M059J (cell line): Measurements from ENCODE around the gene HMSD. TPM values are rescaled to one million over a fixed set of nuclear protein-coding genes. Genes with fewer than 3 reads are reported as not detected.
A peak's percentile ranks its signal among the peaks of the same experiment; 100 is the strongest.

Experiments used
- DNase-seq: peaks from one replicate; pipeline ENCODE4 v3.0.0-alpha.2; 2012; ENCODE audit warnings: low read depth
- total RNA-seq: library from RNA; depleted of rRNA; stranded (reverse); fragments of >200 nt; shearing (Covaris generic); gene quantifications from 2 replicates; pipeline ENCODE4 v1.2.3, GENCODE V29; 2014

HMSD gene
- total RNA-seq, 1 experiment from 2014 or later: 1.6 TPM

DNA sequence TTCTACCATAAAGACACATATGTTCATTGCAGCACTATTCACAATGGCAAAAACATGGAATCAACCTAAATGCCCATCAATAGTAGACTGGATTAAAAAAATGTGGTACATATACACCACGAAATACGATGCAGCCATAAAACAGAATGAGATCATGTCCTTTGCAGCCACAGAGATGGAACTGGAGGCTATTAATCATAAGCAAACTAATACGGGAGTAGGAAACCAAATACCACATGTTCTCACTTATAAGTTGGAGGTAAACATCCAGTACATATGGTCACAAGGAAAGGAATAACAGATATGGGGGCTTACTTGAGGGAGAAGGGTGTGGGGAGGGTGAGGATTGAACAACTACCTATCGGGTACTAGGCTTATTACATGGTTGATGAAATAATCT lies 7.7 kb downstream of the HMSD start:
- peak; percentile 33 for DNase-seq

GRCh38 chr18:63960891-63961290 lies 11.8 kb downstream of the HMSD start:
- DNase-seq: no peak

- peak; percentile 43 for DNase-seq
Measured at GRCh38 chr18:63961435-63961980, 12.4 kb downstream of the HMSD start.

GRCh38 chr18:63962137-63962536 lies 13.0 kb downstream of the HMSD start:
- peak; percentile 35 for DNase-seq

DNA sequence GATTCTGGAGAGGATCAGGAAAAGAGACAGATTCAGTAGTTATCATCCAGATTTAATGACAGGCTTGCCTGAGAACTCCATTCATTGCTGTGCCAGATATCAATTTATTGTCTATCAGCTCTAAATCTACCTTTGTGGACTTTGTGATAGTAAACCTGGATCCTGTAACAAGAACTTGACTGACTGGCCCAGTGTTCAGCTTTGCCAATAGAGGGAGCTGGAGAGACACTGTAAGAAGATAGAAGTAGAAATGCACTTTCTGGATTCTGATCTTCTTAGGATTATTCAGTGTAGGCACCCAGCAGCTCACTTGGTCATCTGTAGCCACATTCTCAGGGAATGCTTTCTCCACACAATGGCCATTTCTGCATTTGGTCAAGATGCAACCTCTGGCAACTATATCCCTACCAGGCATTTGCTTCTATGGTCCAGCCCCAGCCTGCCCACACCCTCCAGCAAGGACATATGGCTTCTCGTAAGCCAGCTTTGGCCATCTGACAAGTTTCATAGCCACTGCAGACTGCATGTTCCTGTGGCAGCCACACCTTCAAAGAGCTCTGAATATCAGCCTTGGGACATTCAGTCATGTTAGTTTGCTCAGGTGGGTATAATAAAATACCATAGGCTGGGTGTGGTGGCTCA lies 14.6 kb downstream of the HMSD start:
- peak; percentile 74 for DNase-seq

GRCh38 chr18:63964908-63965307 lies 15.8 kb downstream of the HMSD start:
- no peak for DNase-seq

- peak; percentile 57 for DNase-seq
Measured at GRCh38 chr18:63965716-63966330, 16.7 kb downstream of the HMSD start.

- DNase-seq: peak; percentile 96
Measured at GRCh38 chr18:63969942-63970808, 21.1 kb downstream of the HMSD start, which contains the start of gene SERPINB8. TSS of gene SERPINB8 (plus strand) at chr18:63970081. CDS start at chr18:63978309, 8,228 bp downstream.

DNA sequence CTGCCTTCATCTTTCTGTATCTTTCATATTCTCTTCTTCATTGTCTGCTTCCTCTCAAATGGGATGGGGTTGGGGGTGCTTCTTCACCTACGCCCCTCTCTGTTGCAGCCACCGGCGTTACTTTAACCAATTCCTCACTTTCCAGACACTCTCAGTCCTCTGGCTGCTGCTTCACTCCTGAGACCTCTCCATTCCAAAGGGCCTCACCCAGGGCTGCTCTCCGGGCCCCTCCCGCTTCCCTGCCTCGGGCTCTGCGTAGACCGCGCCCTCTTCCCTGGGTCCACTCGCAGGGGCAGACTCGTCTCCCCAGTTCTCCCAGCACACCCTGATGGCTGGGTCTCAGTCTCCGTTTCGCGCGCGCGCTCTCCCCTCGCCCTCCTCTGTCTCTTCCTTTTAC lies 21.7 kb downstream of the HMSD start:
- DNase-seq: no peak

GRCh38 chr18:63971320-63972001 lies 22.4 kb downstream of the HMSD start:
- peak; percentile 25 for DNase-seq

GRCh38 chr18:63972002-63972376 lies 22.9 kb downstream of the HMSD start:
- DNase-seq: no peak

DNA sequence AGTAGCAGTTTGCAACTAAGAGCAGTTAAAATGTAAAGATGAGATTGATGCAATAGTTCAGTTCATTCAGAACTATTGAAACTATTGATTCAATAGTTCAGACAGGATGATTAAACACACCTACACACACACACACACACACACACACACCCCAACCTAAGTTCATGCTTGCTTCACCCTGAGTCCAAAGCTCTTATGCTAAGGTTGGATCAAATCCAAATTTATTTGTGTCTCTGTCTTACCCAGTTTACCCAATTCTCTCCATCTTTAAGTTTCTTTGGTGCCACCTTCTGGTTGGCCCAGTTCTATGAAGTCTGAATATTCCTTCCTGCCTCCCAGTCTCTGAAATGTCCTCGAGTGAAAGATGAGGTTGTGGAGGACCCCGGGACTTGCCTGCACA lies 25.9 kb downstream of the HMSD start:
- DNase-seq: peak; percentile 57

GRCh38 chr18:63975628-63976027 lies 26.5 kb downstream of the HMSD start:
- DNase-seq: no peak

DNA sequence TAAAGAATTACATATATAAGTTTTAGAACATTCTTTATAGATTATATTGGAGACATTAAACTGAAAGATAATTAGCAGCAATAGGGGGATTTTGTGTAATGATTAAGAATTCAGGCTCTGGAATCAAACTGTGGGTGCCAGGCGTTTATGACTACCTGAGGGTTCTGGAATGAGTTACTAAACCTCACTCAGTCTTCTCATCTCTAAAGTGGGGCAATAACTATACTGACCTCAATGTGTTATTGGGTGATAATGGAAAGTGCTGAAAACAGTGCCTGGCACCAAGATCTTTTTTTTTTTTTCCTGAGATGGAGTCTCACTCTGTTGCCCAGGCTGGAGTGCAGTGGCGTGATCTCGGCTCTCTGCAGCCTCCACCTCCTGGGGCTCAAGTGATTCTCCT lies 27.9 kb downstream of the HMSD start:
- no peak for DNase-seq

GRCh38 chr18:63979409-63979920 lies 30.4 kb downstream of the HMSD start:
- peak; percentile 71 for DNase-seq

GRCh38 chr18:63980027-63980426 lies 30.9 kb downstream of the HMSD start:
- DNase-seq: no peak

DNA sequence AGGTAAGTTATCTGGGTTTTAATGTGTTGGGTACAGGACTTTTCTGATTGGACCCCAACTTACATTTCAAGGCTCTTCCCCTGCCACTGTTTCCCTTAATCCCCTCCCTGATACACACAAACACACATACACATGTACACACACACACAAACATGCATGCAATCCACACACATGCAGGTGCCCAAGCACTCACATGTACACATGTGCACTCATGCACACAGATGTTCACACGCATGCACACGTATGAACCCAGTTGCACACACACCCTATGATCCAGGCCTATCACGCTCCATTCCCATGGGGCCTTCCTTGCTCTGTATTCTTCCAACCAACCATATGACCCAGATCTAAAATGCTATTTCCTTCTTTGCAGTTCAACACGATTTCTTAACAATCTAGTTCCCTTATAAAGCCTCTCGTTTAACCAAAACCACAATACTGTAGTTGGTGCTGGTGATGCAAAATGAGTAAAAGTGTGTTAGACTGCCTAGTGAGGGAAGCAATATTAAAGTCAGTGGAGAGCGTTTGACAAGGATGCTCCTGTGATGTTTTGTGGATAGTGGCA lies 31.9 kb downstream of the HMSD start:
- DNase-seq: no peak

DNA sequence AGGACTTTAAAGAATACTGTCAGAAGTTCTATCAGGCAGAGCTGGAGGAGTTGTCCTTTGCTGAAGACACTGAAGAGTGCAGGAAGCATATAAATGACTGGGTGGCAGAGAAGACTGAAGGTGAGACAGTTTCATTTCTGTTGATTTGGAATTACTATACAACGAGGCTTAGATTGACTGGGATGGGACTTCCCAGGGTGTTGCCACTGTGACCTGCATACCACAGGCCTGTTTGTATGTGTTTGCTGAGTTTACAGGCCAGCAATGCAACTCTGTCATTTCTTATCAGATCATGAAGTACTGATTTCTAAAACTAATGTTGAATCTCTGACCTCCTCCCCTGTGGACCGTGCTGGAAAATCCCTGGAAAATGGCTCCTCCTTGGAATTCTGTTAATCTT lies 32.6 kb downstream of the HMSD start:
- no peak for DNase-seq

- no peak for DNase-seq
Measured at GRCh38 chr18:63982361-63982760, 33.3 kb downstream of the HMSD start.

DNA sequence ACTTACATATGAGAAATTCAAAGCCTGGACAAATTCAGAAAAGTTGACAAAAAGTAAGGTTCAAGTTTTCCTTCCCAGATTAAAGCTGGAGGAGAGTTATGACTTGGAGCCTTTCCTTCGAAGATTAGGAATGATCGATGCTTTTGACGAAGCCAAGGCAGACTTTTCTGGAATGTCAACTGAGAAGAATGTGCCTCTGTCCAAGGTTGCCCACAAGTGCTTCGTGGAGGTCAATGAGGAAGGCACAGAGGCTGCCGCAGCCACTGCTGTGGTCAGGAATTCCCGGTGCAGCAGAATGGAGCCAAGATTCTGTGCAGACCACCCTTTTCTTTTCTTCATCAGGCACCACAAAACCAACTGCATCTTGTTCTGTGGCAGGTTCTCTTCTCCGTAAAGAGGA lies 37.8 kb downstream of the HMSD start:
- DNase-seq: no peak

DNA sequence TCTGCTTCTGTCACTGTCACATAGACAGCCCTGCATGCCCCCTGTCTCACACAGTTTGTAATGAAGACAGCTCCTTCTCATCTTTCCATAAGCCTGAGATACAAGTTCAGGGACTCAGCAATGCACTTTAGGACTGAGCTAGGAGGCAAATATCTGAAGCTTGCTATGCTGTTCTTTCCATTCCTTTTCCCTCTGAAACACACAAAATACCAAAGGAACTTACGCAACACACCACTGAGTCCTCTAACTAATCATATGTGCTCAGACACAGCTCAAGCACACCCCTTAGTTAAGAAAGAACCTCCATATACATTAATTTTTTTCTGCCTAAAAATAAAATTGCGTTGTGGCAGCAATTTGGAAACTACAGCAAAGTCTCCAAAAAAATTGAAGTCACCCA lies 38.6 kb downstream of the HMSD start:
- no peak for DNase-seq
